GM21723 (cell line): ENCODE measurements around the gene ZDHHC11B.
"Not testable (repeated sequence)": the region's sequence is repeated elsewhere in the genome, so short reads cannot be mapped to it uniquely, and the experiment has no call there.

Source experiments
- ATAC-seq: cut with Tn5 transposase; IDR thresholded peaks from one replicate; pipeline ENCODE4 v1.9.1; 2021; ENCODE audit warnings: mild to moderate bottlenecking, moderate library complexity; ENCODE audit not compliant: unreplicated experiment

ZDHHC11B gene

GRCh38 chr5:784428-785177 is at the start of gene ZDHHC11B:
TSS of gene ZDHHC11B (minus strand) at chr5:784729. CDS start at chr5:766919, 17,810 bp downstream.
- ATAC-seq: peak; percentile 72

- ATAC-seq: not testable (repeated sequence)
Observed at GRCh38 chr5:834013-834412, 49.5 kb upstream of the ZDHHC11B start.

GRCh38 chr5:828194-828593 is 43.7 kb upstream of the ZDHHC11B start:
- not testable (repeated sequence) for ATAC-seq

- ATAC-seq: not testable (repeated sequence)
Observed at GRCh38 chr5:825544-825943, 41.0 kb upstream of the ZDHHC11B start.

DNA sequence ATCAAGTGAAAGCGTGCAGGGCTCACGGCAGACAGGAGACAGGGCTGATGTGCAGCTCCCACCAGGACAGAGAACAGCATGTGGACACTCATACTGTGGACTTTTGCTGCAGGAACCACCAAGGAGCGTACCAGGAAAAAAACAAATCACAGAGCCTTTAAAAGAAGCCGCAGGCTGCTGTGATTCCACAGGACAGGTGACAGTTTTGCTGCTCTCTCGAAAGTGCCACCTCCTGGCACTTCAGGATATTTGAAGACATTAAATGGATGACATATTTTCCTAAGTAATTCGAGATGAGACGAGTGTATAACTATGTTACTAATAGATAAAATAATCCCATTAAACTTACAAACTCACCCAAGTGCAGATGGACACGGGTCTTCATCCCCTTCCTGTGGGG is 37.0 kb upstream of the ZDHHC11B start:
- ATAC-seq: no peak

- no peak for ATAC-seq
Observed at GRCh38 chr5:820245-820644, 35.7 kb upstream of the ZDHHC11B start.

GRCh38 chr5:819078-819477 is 34.5 kb upstream of the ZDHHC11B start:
- ATAC-seq: no peak

DNA sequence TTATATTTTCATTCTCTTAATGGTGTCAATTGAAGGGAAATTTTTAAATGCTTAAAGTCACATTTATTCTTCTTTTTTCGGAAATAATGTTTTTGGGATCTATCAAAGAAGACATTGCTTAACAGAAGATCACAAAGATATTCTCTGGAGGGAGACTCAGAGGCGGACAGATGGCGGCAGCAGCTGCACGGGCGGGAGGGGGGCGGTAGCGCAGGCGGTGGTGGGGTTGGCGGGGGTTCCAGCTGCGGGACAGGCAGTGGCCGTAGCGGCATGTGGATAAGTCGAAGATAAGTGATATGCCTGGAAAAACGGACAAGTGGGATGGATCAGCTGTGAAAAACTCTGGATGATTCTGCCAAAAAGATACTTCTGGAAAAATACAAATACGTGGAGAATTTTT is 31.6 kb upstream of the ZDHHC11B start:
- ATAC-seq: no peak

DNA sequence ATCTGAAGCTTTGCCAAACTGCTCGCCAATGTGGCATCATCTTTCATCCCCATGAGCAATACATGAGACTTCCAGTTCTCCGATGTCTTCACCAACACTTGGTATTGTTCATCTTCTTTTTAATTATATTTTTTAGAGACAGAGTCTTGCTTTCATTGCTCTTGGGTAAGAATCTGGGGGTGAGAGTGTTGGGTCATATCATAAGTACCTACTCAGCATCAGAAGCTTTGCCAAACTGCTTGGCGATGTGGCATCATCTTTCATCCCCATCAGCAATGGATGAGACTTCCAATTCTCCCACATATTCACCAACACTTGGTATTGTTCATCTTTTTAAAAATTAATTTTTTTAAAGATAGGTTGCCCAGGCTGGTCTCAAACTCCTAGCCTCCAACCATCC is 30.9 kb upstream of the ZDHHC11B start:
- ATAC-seq: no peak

- ATAC-seq: not testable (repeated sequence)
Observed at GRCh38 chr5:813575-813974, 29.0 kb upstream of the ZDHHC11B start.

- not testable (repeated sequence) for ATAC-seq
Observed at GRCh38 chr5:811384-811783, 26.9 kb upstream of the ZDHHC11B start.

GRCh38 chr5:807719-808514 is 23.4 kb upstream of the ZDHHC11B start:
- ATAC-seq: not testable (repeated sequence)

GRCh38 chr5:801472-801871 is 16.9 kb upstream of the ZDHHC11B start:
- ATAC-seq: no peak

DNA sequence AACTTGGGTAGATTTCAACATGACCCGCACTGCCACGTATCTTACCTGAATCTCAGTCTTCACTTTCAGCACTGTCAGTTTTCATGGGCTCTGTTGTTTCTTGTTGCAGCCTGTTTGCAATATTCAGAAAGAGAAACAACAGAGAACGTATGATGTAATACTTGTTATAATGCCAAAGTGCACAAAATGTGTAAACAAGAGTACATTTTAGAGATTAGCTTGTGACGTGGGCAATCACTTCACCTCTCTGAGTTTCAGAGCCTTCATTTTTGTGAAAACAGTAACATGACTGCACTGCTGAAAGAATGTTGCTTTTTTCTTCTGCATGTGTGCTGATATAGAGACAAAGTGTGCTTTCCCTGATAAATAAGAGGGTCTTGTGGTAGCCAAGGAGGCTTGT is 16.5 kb upstream of the ZDHHC11B start:
- not testable (repeated sequence) for ATAC-seq

GRCh38 chr5:798505-799138 is 14.1 kb upstream of the ZDHHC11B start:
- not testable (repeated sequence) for ATAC-seq

- ATAC-seq: not testable (repeated sequence)
Observed at GRCh38 chr5:797986-798385, 13.5 kb upstream of the ZDHHC11B start.

DNA sequence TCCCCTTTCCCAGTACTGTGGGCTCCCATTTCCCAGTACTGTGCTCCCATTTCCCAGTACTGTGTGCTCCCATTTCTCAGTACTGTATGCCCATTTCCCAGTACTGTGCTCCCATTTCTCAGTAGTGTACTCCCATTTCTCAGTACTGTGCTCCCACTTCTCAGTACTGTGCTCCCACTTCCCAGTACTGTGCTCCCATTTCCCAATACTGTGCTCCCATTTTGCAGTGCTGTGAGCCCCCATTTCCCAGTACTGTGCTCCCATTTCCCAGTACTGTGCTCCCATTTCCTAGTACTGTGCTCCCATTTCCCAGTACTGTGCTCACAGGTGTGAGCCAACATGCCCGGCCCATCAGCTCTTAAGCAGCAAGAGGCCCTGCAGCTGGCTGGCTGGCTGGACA is 11.3 kb upstream of the ZDHHC11B start:
- not testable (repeated sequence) for ATAC-seq

GRCh38 chr5:794948-795347 is 10.4 kb upstream of the ZDHHC11B start:
- ATAC-seq: not testable (repeated sequence)

- not testable (repeated sequence) for ATAC-seq
Observed at GRCh38 chr5:788703-789102, 4.2 kb upstream of the ZDHHC11B start.

- ATAC-seq: not testable (repeated sequence)
Observed at GRCh38 chr5:787857-788233, 3.3 kb upstream of the ZDHHC11B start.

DNA sequence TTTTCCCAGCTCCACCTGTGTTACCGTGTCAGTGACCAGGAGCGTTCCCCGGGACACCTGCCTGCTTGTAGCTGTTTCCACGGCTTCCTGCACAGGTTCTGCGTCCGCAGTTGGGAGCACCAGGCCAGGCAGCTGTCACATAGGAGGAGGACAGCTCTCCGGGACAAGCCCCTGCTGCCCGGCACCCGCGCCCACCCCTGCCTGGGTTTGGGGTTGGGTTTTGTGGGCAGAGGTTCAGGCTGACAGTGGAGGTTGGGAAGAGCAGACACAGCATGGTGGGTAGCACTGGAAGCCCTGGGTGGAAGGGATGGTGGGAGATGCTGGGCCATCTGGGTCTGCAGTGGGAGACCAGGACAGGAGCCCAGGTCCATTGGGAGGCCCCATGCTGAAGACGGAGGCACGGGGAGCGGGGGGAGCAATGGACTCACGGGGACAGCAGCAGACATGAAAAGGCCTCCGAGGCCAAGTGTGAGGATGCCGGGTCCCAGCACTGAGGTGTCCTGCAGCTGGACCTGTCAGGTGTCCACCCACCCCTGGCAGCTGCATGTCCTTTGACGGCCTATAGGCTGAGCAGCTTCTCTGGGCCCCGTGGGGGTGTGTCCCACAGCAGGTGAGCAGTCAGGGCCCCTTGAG is 2.8 kb upstream of the ZDHHC11B start:
- not testable (repeated sequence) for ATAC-seq
